Measurements from ENCODE around the gene CPOX. TPM values are rescaled to one million over a fixed set of nuclear protein-coding genes. Genes with fewer than 3 reads are reported as not detected.

CPOX gene
- total RNA-seq, 1 experiment from 2014 or later, result 24.7 TPM

- Histone ChIP-seq H2AFZ (ENCODE audit: low read length) (no peak overlapping the region), H4K8ac (replicated peaks; ENCODE audit: insufficient read length, low read depth, low read length) (no peak overlapping the region), H3K9me3 (ENCODE audit: control insufficient read depth, low read depth, low read length) (no peaks in the 10 kb centered on the region), H3K56ac (ENCODE audit: insufficient read length, low read depth, low read length) (no peak overlapping the region), H2BK15ac (ENCODE audit: low read depth, low read length) (no peak overlapping the region), H4K5ac (ENCODE audit: insufficient read length, low read depth, low read length) (no peak overlapping the region), H3K4me2 (ENCODE audit: insufficient read depth, insufficient read length, low read length) (no peak overlapping the region), H3K27me3 (ENCODE audit: insufficient read depth, low read length) (no peaks in the 10 kb centered on the region), H2BK20ac (ENCODE audit: low read depth, low read length, poor library complexity, severe bottlenecking) (no peak overlapping the region), H4K20me1 (ENCODE audit: control insufficient read depth, insufficient read depth, insufficient read length) (no peaks in the 10 kb centered on the region), H3K4me1 (ENCODE audit: insufficient read depth, low read length) (no peaks in the 10 kb centered on the region), H3K18ac (ENCODE audit: insufficient read length, low read depth, low read length) (no peak overlapping the region), H3K9ac (ENCODE audit: extremely low read depth, insufficient read length, low read length) (no peak overlapping the region), H3K14ac (ENCODE audit: insufficient read depth, low read length) (no peak overlapping the region), H3T11ph (ENCODE audit: low read length) (no peak overlapping the region), H2BK120ac (ENCODE audit: low read depth, low read length, poor library complexity, severe bottlenecking) (no peak overlapping the region), H3K79me1 (ENCODE audit: insufficient read depth, low read depth, low read length, poor library complexity, severe bottlenecking) (no peaks in the 10 kb centered on the region), H3K79me2 (ENCODE audit: insufficient read depth, low read length) (no peaks in the 10 kb centered on the region), H4K91ac (ENCODE audit: insufficient read length, low read depth, low read length) (no peak overlapping the region), H3K27ac (ENCODE audit: insufficient read length, low read depth, low read length) (no peak overlapping the region), H3K23ac (ENCODE audit: insufficient read length, low read depth, low read length) (no peak overlapping the region), H2BK5ac (ENCODE audit: insufficient read length, low read length) (no peak overlapping the region), H3K4ac (ENCODE audit: low read depth, low read length) (no peak overlapping the region), H3K23me2 (ENCODE audit: insufficient read length, low read depth, low read length, poor library complexity, severe bottlenecking) (peaks cover 7% of the 10 kb centered on the region), H2AK5ac (ENCODE audit: insufficient read length, low read length) (no peak overlapping the region), H2BK12ac (ENCODE audit: insufficient read length, low read depth, low read length) (no peak overlapping the region)
- Mint-ChIP-seq H3K27me3 (ENCODE audit: low read depth) (no peaks in the 10 kb centered on the region; the same call in 1 of the 2 replicates), H3K27ac (no peak overlapping the region), H3K4me3 (no peak overlapping the region), H3K36me3 (ENCODE audit: insufficient read depth in 1 of 3, low read depth in 3 of 3) (no peaks in the 10 kb centered on the region), H3K9me3 (no peaks in the 10 kb centered on the region; a peak in 1 of 5 replicates), H3K4me1 (peaks cover 16 to 18% of the 10 kb centered on the region in 2 experiments)
- TF ChIP-seq CTCF (conservative IDR thresholded peaks at IDR 0.05), result peak; percentile 70
- WGBS (ENCODE audit: extremely low coverage, insufficient read length, low lambda C conversion rate), result no CpG with 5 or more reads among the region's 1 CpG
- no peak for DNase-seq
These were observed 3.4 kb upstream of the CPOX start for GRCh38 chr3:98596541-98597500.

Measured in H9 (cell line).